LNCAP (cell line): ENCODE results near the gene KRT31.
"Not testable (repeated sequence)": the region's sequence is repeated elsewhere in the genome, so short reads cannot be mapped to it uniquely, and the experiment has no call there.

Experiments used
- CTCF ChIP-seq: fragments of 450-650 bp; IDR thresholded peaks from 2 replicates; pipeline ENCODE4 v1.5.1; 2017; ENCODE audit warnings: mild to moderate bottlenecking

KRT31 gene

GRCh38 chr17:41381943-41382342 is 15.5 kb downstream of the KRT31 start, which contains the start of gene KRT34:
KRT34 (minus strand) TSS chr17:41382306; CDS start chr17:41382246, 60 bp downstream.
- not testable (repeated sequence) for TF ChIP-seq CTCF

GRCh38 chr17:41377546-41377945 is 19.9 kb downstream of the KRT31 start:
- no peak for TF ChIP-seq CTCF

- TF ChIP-seq CTCF = no peak
These were observed 27.7 kb downstream of the KRT31 start, which contains the start of gene KRT33B for GRCh38 chr17:41369713-41370112. KRT33B (minus strand) TSS chr17:41369813; CDS start chr17:41369750, 63 bp downstream.

- TF ChIP-seq CTCF = no peak
These were observed 28.4 kb downstream of the KRT31 start for GRCh38 chr17:41369023-41369422.

- no peak for TF ChIP-seq CTCF
These were observed 29.9 kb downstream of the KRT31 start for GRCh38 chr17:41367426-41368075.

GRCh38 chr17:41366070-41366469 is 31.3 kb downstream of the KRT31 start:
- no peak for TF ChIP-seq CTCF

- no peak for TF ChIP-seq CTCF
These were observed 33.5 kb downstream of the KRT31 start for GRCh38 chr17:41363881-41364280.
